ENCODE data around the gene CCND1. TPM values are rescaled to one million over a fixed set of nuclear protein-coding genes. Genes with fewer than 3 reads are reported as not detected.

CCND1 gene
- total RNA-seq, 1 experiment from 2014 or later, result 372 TPM

- H3K4me1 ChIP-seq (ENCODE audit: insufficient read depth, low read length), result no peaks in the 10 kb centered on the region
- no peak overlapping the region for H3K56ac ChIP-seq (ENCODE audit: insufficient read length, low read depth, low read length)
- WGBS (ENCODE audit: extremely low coverage, insufficient read length, low lambda C conversion rate), result no CpG with 5 or more reads among the region's 7 CpGs
These were observed 41.8 kb downstream of the CCND1 start for GRCh38 chr11:69682681-69683326.

More at GRCh38 chr11:69682681-69683326, 41.8 kb downstream of the CCND1 start:
- Histone ChIP-seq H3K4me2 (ENCODE audit: insufficient read depth, insufficient read length, low read length) (no peak overlapping the region), H3K9me3 (ENCODE audit: control insufficient read depth, low read depth, low read length) (no peaks in the 10 kb centered on the region), H2AK5ac (ENCODE audit: insufficient read length, low read length) (no peak overlapping the region), H4K5ac (ENCODE audit: insufficient read length, low read depth, low read length) (no peak overlapping the region), H4K91ac (ENCODE audit: insufficient read length, low read depth, low read length) (no peak overlapping the region), H3K23me2 (ENCODE audit: insufficient read length, low read depth, low read length, poor library complexity, severe bottlenecking) (no peaks in the 10 kb centered on the region), H4K8ac (replicated peaks; ENCODE audit: insufficient read length, low read depth, low read length) (no peak overlapping the region), H3K9ac (ENCODE audit: extremely low read depth, insufficient read length, low read length) (no peak overlapping the region), H3K18ac (ENCODE audit: insufficient read length, low read depth, low read length) (no peak overlapping the region), H3T11ph (ENCODE audit: low read length) (no peak overlapping the region), H3K79me2 (ENCODE audit: insufficient read depth, low read length) (no peaks in the 10 kb centered on the region), H3K4ac (ENCODE audit: low read depth, low read length) (no peak overlapping the region), H3K23ac (ENCODE audit: insufficient read length, low read depth, low read length) (no peak overlapping the region), H3K79me1 (ENCODE audit: insufficient read depth, low read depth, low read length, poor library complexity, severe bottlenecking) (no peaks in the 10 kb centered on the region), H2BK120ac (ENCODE audit: low read depth, low read length, poor library complexity, severe bottlenecking) (no peak overlapping the region), H3K27me3 (ENCODE audit: insufficient read depth, low read length) (no peaks in the 10 kb centered on the region), H4K20me1 (ENCODE audit: control insufficient read depth, insufficient read depth, insufficient read length) (peaks cover 2% of the 10 kb centered on the region), H2BK15ac (ENCODE audit: low read depth, low read length) (no peak overlapping the region), H2AFZ (ENCODE audit: low read length) (no peak overlapping the region), H2BK12ac (ENCODE audit: insufficient read length, low read depth, low read length) (no peak overlapping the region), H2BK20ac (ENCODE audit: low read depth, low read length, poor library complexity, severe bottlenecking) (no peak overlapping the region), H2BK5ac (ENCODE audit: insufficient read length, low read length) (no peak overlapping the region), H3K14ac (ENCODE audit: insufficient read depth, low read length) (no peak overlapping the region), H3K27ac (ENCODE audit: insufficient read length, low read depth, low read length) (no peak overlapping the region)
- peaks cover 0 to 2% of the 10 kb centered on the region in 2 experiments; a peak in 3 of 5 replicates for H3K9me3 Mint-ChIP-seq
- DNase-seq, result no peak
- peaks cover 21% of the 10 kb centered on the region for H3K27me3 Mint-ChIP-seq (ENCODE audit: low read depth)
- no peaks in the 10 kb centered on the region for H3K36me3 Mint-ChIP-seq (ENCODE audit: insufficient read depth in 1 of 3, low read depth in 3 of 3)
- no peak for TF ChIP-seq CTCF (conservative IDR thresholded peaks at IDR 0.05)
- no peak overlapping the region for H3K27ac Mint-ChIP-seq
- no peak overlapping the region for H3K4me3 Mint-ChIP-seq
- peaks cover 0 to 6% of the 10 kb centered on the region in 2 experiments; a peak in 1 of 4 replicates for H3K4me1 Mint-ChIP-seq
